H54 (cell line): ENCODE data around the gene SLFN11.

ENCODE experiments used
- DNase-seq: peaks from one replicate; pipeline ENCODE4 v3.0.0; 2011; ENCODE audit warnings: low spot score, mixed read lengths; ENCODE audit not compliant: insufficient read length
- FAIRE-seq: peaks from 3 replicates; lab custom pipeline; 2011; peaks lifted over from hg19 to GRCh38; lab: Jason Lieb, UNC
- POLR2A ChIP-seq: IDR thresholded peaks from 2 replicates; pipeline ENCODE4 v1.6.1; 2011; ENCODE audit warnings: low read depth, mild to moderate bottlenecking, low read length

SLFN11 gene

DNA sequence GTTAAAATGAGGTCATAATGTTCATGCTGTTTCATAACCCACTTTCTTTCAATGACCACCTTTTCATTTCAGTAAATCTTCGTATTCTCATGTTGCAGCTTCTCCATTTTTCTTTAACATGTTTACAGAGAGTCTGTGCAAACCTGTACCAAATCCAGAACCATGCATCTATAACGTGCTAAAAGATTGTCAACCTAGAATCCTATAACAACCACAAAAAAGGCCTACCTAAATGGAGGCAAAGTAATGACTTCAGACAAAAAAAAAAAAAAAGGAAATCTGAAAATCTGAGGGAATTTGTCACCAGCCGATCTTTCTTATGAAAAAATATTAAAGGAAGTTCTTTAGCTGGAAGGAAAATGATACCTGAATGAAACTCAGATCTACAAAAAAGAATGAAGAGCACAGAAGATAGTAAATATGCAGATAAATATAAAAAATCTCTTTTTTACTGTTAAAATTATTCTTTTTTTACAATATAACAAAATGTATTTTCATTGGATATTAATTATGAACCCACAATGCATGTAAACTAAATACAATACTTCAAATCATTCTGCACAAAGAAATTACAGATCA, 1.4 kb upstream of the SLFN11 start:
- DNase-seq (no peak), FAIRE-seq (peak; percentile 43)
- no peak for TF ChIP-seq POLR2A

DNA sequence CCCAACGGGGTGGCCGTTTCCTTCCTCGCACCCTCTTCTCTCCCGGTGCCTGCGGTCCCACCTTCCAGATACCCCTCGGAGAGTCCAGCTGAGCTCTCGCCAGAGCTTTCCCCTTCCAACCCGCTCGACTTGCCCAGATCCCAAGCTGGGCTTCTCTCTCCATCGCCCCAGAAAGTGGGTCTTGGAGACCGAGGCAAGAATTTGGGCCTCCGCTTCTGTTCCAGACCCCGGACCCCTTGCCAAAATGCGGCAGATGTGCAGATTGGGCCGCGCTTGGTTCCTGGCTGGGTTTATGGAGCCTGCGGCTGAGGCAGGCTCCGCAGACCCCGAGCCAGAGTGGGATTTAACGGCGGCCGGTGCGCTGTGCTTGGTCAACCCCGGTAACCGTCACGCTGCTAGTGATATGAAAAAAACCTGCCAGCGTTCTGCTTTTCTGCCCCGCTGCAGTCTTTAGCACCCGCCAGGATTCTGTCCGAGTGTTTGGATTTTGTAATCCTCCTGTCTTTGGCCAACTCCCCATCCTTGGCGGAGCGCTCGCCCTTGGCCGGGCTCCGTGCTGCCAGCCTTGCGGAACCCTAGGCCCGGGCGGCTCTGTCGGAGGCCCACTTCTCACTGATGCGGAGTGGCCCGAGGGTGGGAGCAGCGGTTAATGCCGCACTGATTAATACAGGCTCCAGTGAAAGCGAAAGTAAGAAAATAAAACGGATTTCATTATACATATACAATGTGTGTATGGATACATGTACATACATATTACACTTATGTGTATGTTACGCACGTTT, 754 bp upstream of the SLFN11 start:
- no peak for FAIRE-seq
- TF ChIP-seq POLR2A, result no peak
- DNase-seq, result peak; percentile 14

DNA sequence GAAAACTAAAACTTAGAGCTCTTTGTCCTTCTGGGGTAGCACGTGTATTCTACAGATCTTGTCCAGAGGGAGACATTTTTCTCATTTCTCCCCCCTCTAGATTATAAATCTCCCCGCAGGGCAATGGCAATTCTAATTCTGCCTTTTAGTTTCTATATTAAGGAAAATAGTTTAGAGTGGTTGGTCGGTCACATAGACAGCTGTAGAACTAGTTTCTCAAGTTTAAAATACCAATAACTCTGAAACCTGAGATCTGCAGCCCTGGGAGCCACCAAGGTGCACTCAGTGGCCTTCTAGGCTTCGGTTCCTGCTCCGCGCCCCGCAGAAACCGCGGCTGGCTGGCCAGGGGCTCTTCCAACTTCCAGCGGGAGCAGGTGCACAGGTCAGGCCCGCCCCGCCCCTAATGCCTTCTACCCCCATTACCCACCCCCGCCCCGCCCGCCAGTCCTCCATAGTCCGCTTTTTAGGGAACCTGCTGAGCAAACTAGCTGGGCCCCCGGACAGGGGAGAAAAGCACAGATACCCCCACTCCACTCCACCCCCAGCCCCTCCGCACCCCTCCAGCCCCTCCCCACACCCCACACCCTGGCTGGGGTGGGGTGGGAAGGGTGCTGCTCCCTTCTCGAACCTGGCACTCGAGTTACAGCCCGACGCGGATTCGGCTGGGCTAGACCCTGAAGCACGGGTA, 431 bp downstream of the SLFN11 start:
- FAIRE-seq (no peak), DNase-seq (no peak)
- TF ChIP-seq POLR2A, result no peak

DNA sequence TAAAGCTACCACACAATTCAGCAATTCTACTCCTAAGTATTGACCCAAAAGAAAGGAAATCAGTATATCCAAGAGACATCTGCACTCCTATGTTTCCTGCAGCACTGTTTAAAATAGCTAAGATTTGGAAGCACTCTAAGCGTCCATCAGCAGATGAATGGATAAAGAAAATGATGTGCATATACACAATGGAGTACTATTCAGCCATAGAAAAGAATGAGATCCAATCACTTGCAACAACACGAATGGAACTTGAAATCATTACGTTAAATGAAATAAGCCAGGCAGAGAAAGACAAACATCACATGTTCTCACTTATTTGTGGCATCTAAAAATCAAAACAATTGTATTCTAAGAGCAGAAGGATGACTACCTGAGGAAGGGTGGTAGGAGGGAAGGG, 1.5 kb downstream of the SLFN11 start:
- FAIRE-seq (no peak), DNase-seq (no peak)
- TF ChIP-seq POLR2A, result no peak

DNA sequence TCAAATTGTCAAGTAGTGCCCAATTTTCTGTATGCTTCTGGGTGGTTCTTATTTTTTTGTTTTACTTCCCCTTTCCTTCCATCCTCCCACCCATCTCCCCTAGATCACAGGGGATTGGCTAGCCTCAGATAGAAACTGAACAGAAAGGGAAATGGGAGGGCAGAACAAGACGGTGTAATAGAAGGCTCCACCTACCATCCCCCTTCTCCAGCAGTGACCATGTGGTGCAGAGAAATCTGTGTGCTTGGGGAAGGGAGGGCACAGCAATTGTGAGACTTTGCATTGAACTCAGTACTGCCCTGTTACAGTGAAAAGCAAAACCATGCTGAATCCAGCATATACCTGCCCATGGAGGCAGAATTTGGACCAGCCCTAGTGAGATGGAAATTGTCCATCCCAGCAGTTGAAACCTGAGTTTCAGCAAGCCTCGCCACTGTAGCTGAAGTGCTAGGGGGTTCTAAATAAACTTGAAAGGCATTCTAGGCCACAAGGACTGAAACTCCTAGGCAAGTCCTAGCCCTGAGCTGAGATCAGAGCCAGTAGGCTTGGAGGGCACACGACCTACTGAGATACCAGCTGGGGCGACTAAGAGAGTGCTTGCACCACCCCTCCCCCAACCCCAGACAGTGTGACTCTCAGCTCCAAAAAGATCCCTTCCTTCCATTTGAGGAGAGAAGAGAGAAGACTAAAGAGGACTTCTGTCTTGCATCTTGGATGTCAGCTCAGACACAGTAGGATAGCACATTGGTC, 5.2 kb downstream of the SLFN11 start:
- DNase-seq (no peak), FAIRE-seq (no peak)
- no peak for TF ChIP-seq POLR2A

DNA sequence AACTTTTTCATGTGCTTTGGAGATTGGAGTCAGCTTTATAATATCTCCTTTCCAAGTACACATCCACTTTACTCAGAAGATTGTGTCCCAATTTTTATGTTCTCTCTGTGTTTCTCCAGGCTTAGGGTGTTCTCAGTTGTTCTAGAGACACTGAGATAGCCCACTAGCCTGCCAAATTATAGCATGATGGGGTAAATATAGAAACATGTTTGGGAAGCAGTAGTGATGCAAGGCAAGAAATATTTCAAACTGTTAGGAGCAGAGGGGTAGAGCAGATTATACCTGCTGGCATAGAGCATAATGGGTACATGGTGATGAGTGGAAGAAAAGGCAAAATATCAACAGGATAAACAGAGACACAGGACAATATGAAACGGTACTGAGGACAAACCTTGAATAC, 12.4 kb downstream of the SLFN11 start:
- TF ChIP-seq POLR2A, result no peak
- FAIRE-seq, result no peak
- no peak for DNase-seq

DNA sequence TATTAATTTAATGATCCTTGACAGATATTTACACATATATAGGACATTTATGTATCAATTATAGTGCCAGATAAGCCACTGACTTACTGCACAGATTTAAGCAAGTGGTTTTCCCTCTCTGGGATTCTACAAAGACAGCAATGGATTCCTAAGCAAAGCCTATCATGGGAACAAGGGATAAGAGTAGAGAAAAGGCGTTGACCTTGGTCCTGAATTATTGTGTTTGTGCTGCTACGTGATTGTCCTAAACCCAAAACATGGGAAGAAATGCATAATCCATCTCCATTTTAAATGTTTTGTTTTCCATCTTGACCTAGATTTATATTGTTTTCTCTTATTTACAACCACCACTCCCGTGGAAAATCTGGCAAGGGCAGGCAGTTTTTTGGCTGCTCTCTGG, 14.0 kb downstream of the SLFN11 start:
- FAIRE-seq (no peak), DNase-seq (no peak)
- TF ChIP-seq POLR2A, result no peak

DNA sequence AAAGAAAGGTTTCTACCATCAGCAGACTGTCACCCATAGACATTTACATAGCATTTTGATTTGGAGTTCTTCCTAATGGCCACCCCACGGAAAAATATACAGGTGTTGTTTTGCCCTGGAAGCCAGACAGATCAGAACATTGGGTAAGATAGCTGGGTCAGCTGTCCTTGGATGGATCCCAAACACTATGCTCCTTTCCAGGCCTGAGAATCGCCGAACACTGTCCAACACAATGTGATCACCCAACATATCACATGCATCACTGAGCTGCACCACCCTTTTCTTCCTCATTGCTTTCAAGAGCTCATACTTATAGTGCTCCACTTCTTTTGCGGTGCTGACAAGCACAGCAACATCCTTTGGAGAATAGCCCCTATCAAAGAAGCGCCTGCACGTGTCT, 21.1 kb downstream of the SLFN11 start:
- no peak for FAIRE-seq
- no peak for DNase-seq
- TF ChIP-seq POLR2A, result no peak

DNA sequence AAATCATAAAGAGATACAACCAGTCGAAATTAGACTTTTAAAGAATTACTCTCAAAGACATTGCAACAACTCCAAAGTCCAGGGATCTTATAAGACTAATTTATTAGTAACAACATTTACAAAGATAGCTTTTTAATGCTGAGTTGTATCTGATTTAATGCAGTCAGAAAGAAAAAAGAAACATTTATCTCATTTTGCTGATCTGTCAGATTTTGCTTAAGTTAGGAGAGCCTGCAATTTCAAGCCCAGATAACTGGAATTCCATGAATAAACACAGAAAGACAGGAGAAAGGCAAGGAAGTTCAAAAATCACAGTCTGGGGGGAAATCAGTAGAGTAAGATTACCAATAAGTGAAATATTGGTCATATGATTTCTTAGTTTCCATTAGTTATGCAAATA, 22.9 kb downstream of the SLFN11 start:
- DNase-seq (no peak), FAIRE-seq (no peak)
- TF ChIP-seq POLR2A, result no peak

DNA sequence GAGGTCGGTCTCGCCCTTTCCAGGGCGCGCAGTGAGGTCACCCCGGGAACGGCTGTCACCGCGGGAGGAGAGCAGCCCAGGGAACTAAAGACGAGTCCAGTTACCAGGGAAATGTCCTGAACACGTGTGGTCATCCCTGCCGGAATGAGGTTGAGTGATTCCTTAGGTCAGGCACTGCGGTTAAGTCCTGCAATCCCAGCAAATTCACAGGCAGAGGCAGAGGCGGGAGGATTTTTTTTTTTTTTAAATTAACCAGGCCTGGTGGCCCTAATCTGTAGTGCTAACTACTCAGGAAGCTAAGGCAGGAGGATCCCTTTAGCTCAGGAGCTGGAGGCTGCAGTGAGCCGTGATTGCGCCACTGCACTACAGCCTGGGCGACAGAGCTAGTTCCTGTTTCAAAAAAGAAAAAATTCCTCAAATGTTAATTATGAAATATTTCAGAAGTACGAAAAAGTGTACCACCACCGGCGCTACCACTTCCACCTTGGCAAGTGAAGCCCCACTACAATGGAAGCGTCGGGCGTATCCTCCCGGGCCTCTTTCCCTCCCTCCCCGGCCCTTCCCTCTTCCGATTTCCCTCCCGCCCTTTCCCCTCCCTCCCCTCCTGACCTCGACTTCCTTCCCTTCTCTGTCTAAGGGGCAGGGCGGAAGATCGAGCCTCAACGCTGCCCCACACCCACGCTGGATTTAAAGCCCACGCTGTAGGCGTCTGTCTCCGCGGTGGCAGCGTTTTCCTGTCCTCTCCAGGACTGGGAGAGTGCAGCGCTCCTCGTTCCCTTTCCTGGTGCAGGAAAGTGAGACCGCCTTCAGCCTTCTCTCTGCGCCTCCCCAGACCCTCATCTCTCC, 27.3 kb downstream of the SLFN11 start:
- no peak for TF ChIP-seq POLR2A
- no peak for DNase-seq
- no peak for FAIRE-seq

DNA sequence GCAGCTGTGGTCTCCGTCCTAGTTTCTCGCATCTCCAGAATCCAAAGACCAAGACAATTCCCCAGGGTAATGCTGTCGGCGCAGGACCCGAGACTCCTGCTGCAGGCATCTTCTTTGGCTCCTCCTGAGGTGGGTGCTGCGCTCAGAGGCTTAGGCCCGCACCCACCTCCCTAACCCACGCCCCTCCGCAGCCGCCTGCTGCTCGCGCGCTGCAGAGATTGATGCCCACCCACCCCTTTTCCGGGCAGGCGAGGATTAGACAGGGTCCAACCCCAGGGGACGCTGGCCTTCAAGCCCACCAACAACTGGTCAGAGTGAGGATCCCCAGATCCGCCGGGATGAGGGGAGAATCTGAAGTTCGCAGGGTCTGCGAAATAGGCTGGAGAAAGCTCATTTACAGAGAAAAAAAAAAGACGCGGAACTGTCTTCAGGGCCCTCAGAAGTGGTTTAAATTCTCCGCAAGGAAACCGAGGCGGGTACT, 27.9 kb downstream of the SLFN11 start:
- FAIRE-seq (no peak), DNase-seq (no peak)
- TF ChIP-seq POLR2A, result no peak

DNA sequence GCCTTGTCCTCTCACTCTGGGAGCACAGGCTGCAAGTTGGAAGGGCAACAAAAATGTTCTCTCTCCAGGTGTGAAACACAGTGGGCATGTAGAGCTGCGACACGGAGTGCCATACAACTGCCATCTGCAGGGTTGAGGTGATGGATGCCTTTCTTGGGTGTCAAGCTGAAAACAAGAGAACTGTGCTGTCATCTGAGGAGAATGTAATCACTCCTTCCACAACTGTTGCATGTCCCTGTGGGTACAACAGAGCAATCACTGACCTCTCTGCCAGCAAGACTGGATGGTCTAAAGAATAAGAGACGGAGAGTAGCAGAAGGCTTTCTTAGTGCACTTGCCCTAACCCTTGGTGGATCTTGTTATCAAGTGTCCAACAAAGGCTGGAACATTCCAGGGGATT, 29.2 kb downstream of the SLFN11 start:
- FAIRE-seq (no peak), DNase-seq (no peak)
- no peak for TF ChIP-seq POLR2A

DNA sequence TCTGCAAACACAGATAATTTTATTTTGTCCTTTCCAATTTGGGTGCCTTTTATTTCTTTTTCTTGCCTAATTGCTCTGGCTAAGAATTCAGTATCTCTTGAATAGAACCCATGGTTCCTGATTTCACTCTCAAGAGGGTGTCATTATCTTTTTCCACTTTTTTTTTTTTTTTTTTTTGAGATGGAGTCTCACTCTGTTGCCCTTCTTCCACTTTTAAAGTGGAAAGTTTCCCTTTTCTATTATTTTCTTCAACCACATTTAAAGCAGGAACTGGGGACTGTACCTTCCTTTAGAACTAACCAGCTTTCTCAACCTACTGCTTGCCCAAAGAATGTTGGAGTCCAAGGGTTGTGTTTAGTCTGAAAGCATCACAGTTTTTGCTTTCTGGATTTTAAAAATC, 31.1 kb downstream of the SLFN11 start:
- FAIRE-seq (no peak), DNase-seq (no peak)
- TF ChIP-seq POLR2A, result no peak
